WTC11 (cell line): ENCODE measurements around the gene CS. TPM values are rescaled to one million over a fixed set of nuclear protein-coding genes. Genes with fewer than 3 reads are reported as not detected.
A peak's percentile ranks its signal among the peaks of the same experiment; 100 is the strongest.

Experiments
- ATAC-seq: fragments of 200-7000 bp; cut with Tn5 transposase; 2 replicates; pipeline ENCODE4 v1.10.0; 2021; ENCODE audit warnings: mild to moderate bottlenecking, moderate library complexity
- CTCF ChIA-PET: fragments of 300-600 bp; sonication (Branson Sonifier 250); formaldehyde crosslinking; loops from one replicate; lab custom pipeline; 2021; ENCODE audit warnings: antibody characterized with exemption; lab: Charles Lee
- POLR2A ChIA-PET: fragments of 350-600 bp; sonication (Branson Sonifier 250); formaldehyde crosslinking; loops from one replicate; lab custom pipeline; 2021; ENCODE audit warnings: antibody characterized with exemption; lab: Charles Lee
- DNase-seq: peaks from one replicate; pipeline ENCODE4 v3.0.0; 2021; ENCODE audit warnings: low spot score
- H3K27ac Mint-ChIP-seq: 2 replicates; pipeline ENCODE4 v1.8.0; 2021; ENCODE audit warnings: mixed read lengths
- H3K27me3 Mint-ChIP-seq: 2 replicates; pipeline ENCODE4 v1.8.0; 2021; ENCODE audit warnings: low read depth, mild to moderate bottlenecking, moderate library complexity, mixed read lengths
- H3K36me3 Mint-ChIP-seq: 2 replicates; pipeline ENCODE4 v1.8.0; 2021; ENCODE audit warnings: mixed read lengths
- H3K4me1 Mint-ChIP-seq: 2 replicates; pipeline ENCODE4 v1.8.0; 2022; ENCODE audit warnings: mixed read lengths
- H3K4me3 Mint-ChIP-seq: 2 replicates; pipeline ENCODE4 v1.8.0; 2021; ENCODE audit warnings: mild to moderate bottlenecking, moderate library complexity, mixed read lengths
- H3K9me3 Mint-ChIP-seq: 2 replicates; pipeline ENCODE4 v1.8.0; 2021; ENCODE audit warnings: mixed read lengths
- AFF4 ChIP-seq: sonication (generic); formaldehyde crosslinking; IDR thresholded peaks from 2 replicates; pipeline ENCODE4 v1.8.1; 2023; ENCODE audit warnings: mild to moderate bottlenecking, missing genetic modification reagents, borderline replicate concordance
- AR ChIP-seq: fragments of 250-450 bp; sonication (Bioruptor Pico); IDR thresholded peaks from 2 replicates; pipeline ENCODE4 v1.9.0; 2021; ENCODE audit warnings: mild to moderate bottlenecking
- E2F5 ChIP-seq: sonication (generic); formaldehyde crosslinking; IDR thresholded peaks from 2 replicates; pipeline ENCODE4 v1.8.1; 2022; ENCODE audit warnings: mild to moderate bottlenecking, moderate library complexity, missing genetic modification reagents
- ELF4 ChIP-seq: sonication (generic); formaldehyde crosslinking; IDR thresholded peaks from 2 replicates; pipeline ENCODE4 v1.8.1; 2022; ENCODE audit warnings: low read depth, mild to moderate bottlenecking, moderate library complexity, missing genetic modification reagents
- EMX1 ChIP-seq: fragments of 250-450 bp; sonication (Bioruptor Pico); IDR thresholded peaks from 2 replicates; pipeline ENCODE4 v1.8.0; 2021; ENCODE audit warnings: mild to moderate bottlenecking
- GABPB1 ChIP-seq: sonication (generic); formaldehyde crosslinking; IDR thresholded peaks from 2 replicates; pipeline ENCODE4 v1.8.1; 2023; ENCODE audit warnings: mild to moderate bottlenecking, missing genetic modification reagents
- HMGA2 ChIP-seq: fragments of 250-450 bp; sonication (Bioruptor Pico); IDR thresholded peaks from 2 replicates; pipeline ENCODE4 v1.4.0; 2021; ENCODE audit warnings: mild to moderate bottlenecking, moderate library complexity
- IRF1 ChIP-seq: sonication (generic); formaldehyde crosslinking; IDR thresholded peaks from 2 replicates; pipeline ENCODE4 v1.8.0; 2023; ENCODE audit warnings: missing genetic modification reagents
- IRF2 ChIP-seq: sonication (generic); formaldehyde crosslinking; IDR thresholded peaks from 2 replicates; pipeline ENCODE4 v1.8.0; 2022; ENCODE audit warnings: low read depth, missing genetic modification reagents, borderline replicate concordance
- NFATC4 ChIP-seq: fragments of 250-450 bp; sonication (Bioruptor Pico); IDR thresholded peaks from 2 replicates; pipeline ENCODE4 v1.9.0; 2021; ENCODE audit warnings: mild to moderate bottlenecking
- NR1H2 ChIP-seq: sonication (generic); formaldehyde crosslinking; IDR thresholded peaks from 2 replicates; pipeline ENCODE4 v1.9.0; 2021; ENCODE audit warnings: mild to moderate bottlenecking, moderate library complexity, missing genetic modification reagents
- PREB ChIP-seq: sonication (generic); formaldehyde crosslinking; IDR thresholded peaks from 2 replicates; pipeline ENCODE4 v1.8.1; 2022; ENCODE audit warnings: mild to moderate bottlenecking, missing genetic modification reagents, moderate library complexity, borderline replicate concordance
- SMAD4 ChIP-seq: sonication (generic); formaldehyde crosslinking; IDR thresholded peaks from 2 replicates; pipeline ENCODE4 v1.8.0; 2022; ENCODE audit warnings: mild to moderate bottlenecking, missing genetic modification reagents
- STAT6 ChIP-seq: sonication (generic); formaldehyde crosslinking; conservative IDR thresholded peaks from 2 replicates; pipeline ENCODE4 v1.8.1; 2023; ENCODE audit warnings: mild to moderate bottlenecking, low read depth, missing genetic modification reagents, moderate library complexity
- TCF7 ChIP-seq: sonication (generic); formaldehyde crosslinking; IDR thresholded peaks from 2 replicates; pipeline ENCODE4 v1.8.0; 2022; ENCODE audit warnings: mild to moderate bottlenecking, low read depth, missing genetic modification reagents, moderate library complexity
- TP53 ChIP-seq: sonication (generic); formaldehyde crosslinking; IDR thresholded peaks from 2 replicates; pipeline ENCODE4 v1.8.1; 2023; ENCODE audit warnings: mild to moderate bottlenecking, missing genetic modification reagents
- ZNF138 ChIP-seq: sonication (generic); formaldehyde crosslinking; conservative IDR thresholded peaks from 2 replicates; pipeline ENCODE4 v1.8.1; 2022; ENCODE audit warnings: mild to moderate bottlenecking, moderate library complexity, missing genetic modification reagents
- ZNF219 ChIP-seq: sonication (generic); formaldehyde crosslinking; IDR thresholded peaks from 2 replicates; pipeline ENCODE4 v1.8.0; 2023; ENCODE audit warnings: missing genetic modification reagents, mild to moderate bottlenecking, borderline replicate concordance
- ZNF396 ChIP-seq: fragments of 250-450 bp; sonication (Bioruptor Pico); IDR thresholded peaks from 2 replicates; pipeline ENCODE4 v1.8.0; 2021; ENCODE audit warnings: mild to moderate bottlenecking, moderate library complexity, borderline replicate concordance
- ZNF423 ChIP-seq: fragments of 250-450 bp; sonication (Bioruptor Pico); IDR thresholded peaks from 2 replicates; pipeline ENCODE4 v2.1.2; 2022; ENCODE audit warnings: mild to moderate bottlenecking, moderate library complexity
- ZNF512 ChIP-seq: sonication (generic); formaldehyde crosslinking; IDR thresholded peaks from 2 replicates; pipeline ENCODE4 v1.8.1; 2022; ENCODE audit warnings: missing genetic modification reagents, borderline replicate concordance
- total RNA-seq: library from RNA; stranded (reverse); gene quantifications from 3 replicates; pipeline ENCODE4 v1.2.3, GENCODE V29; 2021

Gene CS
- total RNA-seq, 1 experiment from 2014 or later = 275 TPM

GRCh38 chr12:56296295-56296694 is 3.8 kb downstream of the CS start:
- DNase-seq = no peak
- Mint-ChIP-seq H3K9me3 (no peaks in the 10 kb centered on the region), H3K27ac (no peak overlapping the region; the same call in none of the 2 replicates), H3K4me1 (peaks cover 26% of the 10 kb centered on the region), H3K36me3 (peaks cover 24% of the 10 kb centered on the region), H3K27me3 (no peaks in the 10 kb centered on the region), H3K4me3 (no peak overlapping the region)
- TF ChIP-seq GABPB1 (CRISPR knock-in tag) (peak; percentile 46; the same call in 1 of the 2 replicates), IRF1 (CRISPR knock-in tag) (no peak), STAT6 (CRISPR knock-in tag) (no peak), TP53 (CRISPR knock-in tag) (no peak), AR (CRISPR knock-in tag) (no peak)
- POLR2A ChIA-PET = no interaction called here
- CTCF ChIA-PET = interaction anchor here (1.4 kb wide), 2 partner anchors 29 to 106 kb away, joined by 6 to 7 read pairs; partner anchors contain the start of gene COQ10A
- no peak for ATAC-seq

GRCh38 chr12:56293795-56294194 is 6.3 kb downstream of the CS start:
- peaks cover 12% of the 10 kb centered on the region for H3K4me1 Mint-ChIP-seq
- ATAC-seq = no peak
- POLR2A ChIA-PET = interaction anchor here (0.8 kb wide), 1 partner anchor 22 kb away, joined by 3 read pairs; the partner anchor contains the start of gene CNPY2
- no peaks in the 10 kb centered on the region for H3K9me3 Mint-ChIP-seq
- no peak overlapping the region; the same call in 1 of the 2 replicates for H3K27ac Mint-ChIP-seq
- H3K27me3 Mint-ChIP-seq = no peaks in the 10 kb centered on the region
- DNase-seq = no peak
- H3K36me3 Mint-ChIP-seq = peaks cover 39% of the 10 kb centered on the region
- CTCF ChIA-PET = no interaction called here
- no peak overlapping the region for H3K4me3 Mint-ChIP-seq
- no peak for TF ChIP-seq AFF4 (CRISPR knock-in tag)
- no peak for TF ChIP-seq NFATC4 (CRISPR knock-in tag)
- TF ChIP-seq SMAD4 (CRISPR knock-in tag) = no peak
- no peak for TF ChIP-seq PREB
- TF ChIP-seq IRF2 = no peak
- no peak for TF ChIP-seq ZNF423 (CRISPR knock-in tag)
- TF ChIP-seq ELF4 (CRISPR knock-in tag) = no peak
- TF ChIP-seq ZNF396 (CRISPR knock-in tag) = no peak
- TF ChIP-seq HMGA2 (CRISPR knock-in tag) = no peak
- TF ChIP-seq EMX1 (CRISPR knock-in tag) = no peak
- no peak for TF ChIP-seq NR1H2
- TF ChIP-seq ZNF512 = no peak
- TF ChIP-seq E2F5 (CRISPR knock-in tag) = no peak
- no peak for TF ChIP-seq TCF7
- no peak for TF ChIP-seq ZNF219
- no peak for TF ChIP-seq ZNF138 (CRISPR knock-in tag)
